Stimulated activated CD8-positive, alpha-beta memory T cell treated with anti-CD3 and anti-CD28 coated beads, Interleukin-12 subunit alpha, Interleukin-12 subunit beta, amount 100 ng/mL, for 4 hours (primary cell): Measurements from ENCODE around the gene MAGEA8.
"Not testable (repeated sequence)": the region's sequence is repeated elsewhere in the genome, so short reads cannot be mapped to it uniquely, and the experiment has no call there.

ENCODE experiments used
- DNase-seq: peaks from one replicate; pipeline ENCODE4 v3.0.0-alpha.2; 2020; ENCODE audit warnings: low read depth

The MAGEA8 gene

DNA sequence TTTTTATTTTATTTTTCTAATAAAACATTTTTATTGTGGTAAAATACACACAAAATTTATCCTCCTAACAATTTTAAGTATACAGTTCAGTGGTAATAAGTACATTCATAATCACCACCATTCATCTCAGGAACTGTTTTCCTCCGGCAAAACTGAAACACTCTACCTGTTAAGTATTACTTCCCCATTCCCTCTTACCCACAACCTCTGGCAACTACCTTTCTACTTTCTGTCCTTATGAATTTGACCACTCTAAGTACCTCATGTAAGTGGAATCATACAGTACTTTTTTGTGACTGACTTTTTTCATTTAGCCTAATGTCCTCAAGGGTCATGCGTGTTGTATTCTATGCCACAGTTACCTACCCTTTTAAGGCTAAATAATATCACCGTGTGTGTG, 27.3 kb downstream of the MAGEA8 start:
- DNase-seq = no peak

GRCh38 chrX:149908727-149909126, 27.7 kb downstream of the MAGEA8 start:
- DNase-seq = no peak

GRCh38 chrX:149909324-149910177, 28.6 kb downstream of the MAGEA8 start:
- DNase-seq = no peak

- no peak for DNase-seq
Observed at GRCh38 chrX:149910178-149910695, 29.3 kb downstream of the MAGEA8 start.

GRCh38 chrX:149916745-149917392, 35.9 kb downstream of the MAGEA8 start:
- DNase-seq = no peak

DNA sequence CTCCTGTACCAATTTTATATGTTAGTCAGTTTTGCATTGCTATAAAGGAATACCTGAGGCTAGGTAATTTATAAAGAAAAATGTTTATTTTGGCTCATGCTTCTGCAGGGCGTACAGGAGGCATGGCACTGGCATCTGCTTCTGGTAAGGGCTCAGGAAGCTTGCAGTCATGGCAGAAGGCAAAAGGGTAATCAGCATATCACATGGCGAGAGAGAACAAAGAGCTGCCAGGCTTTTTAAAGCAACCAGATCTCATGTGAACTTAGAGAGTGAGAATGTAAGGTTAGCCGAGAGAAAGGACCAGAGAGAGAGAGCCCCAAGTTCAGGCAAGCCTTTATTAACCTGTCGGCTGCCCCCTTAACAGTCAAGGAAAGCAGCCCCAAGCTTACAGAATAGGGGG, 42.9 kb downstream of the MAGEA8 start:
- DNase-seq = not testable (repeated sequence)

GRCh38 chrX:149924434-149924833, 43.5 kb downstream of the MAGEA8 start:
- DNase-seq = not testable (repeated sequence)

DNA sequence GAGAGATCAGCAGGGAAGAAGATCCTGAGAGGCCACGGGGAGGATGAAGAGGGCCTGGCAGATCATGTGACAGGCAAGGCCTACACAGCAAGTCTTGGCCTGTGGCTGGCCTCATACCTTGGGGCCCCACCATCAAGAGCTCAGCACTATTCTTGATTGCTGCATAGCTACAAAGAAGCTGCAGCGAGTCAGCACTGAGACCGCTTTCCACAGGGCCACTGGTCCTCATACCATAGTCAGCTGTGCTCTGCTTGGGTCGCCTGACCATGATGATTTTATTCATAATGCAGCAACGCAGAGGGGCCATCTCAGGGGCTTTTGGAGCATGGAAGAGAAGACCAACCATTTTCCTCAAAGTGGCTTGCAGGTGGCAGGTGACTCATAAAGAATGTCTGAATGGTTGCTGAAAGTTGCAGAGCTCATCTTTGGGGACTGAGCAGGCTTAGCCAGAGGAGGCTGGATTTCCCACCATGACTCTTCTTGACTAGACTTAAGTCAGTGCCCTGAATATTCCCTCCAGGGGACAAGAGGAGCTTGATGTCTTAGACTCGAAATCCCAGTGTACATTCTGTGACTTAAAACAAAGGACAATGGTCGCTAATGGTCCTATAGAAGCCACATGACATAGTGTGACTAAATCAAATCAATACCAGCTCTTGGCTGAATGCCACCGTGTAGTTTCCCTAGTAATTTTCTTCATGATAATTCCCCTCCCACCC, 46.4 kb downstream of the MAGEA8 start:
- DNase-seq = not testable (repeated sequence)

- not testable (repeated sequence) for DNase-seq
Observed at GRCh38 chrX:149927964-149928258, 46.9 kb downstream of the MAGEA8 start.

- not testable (repeated sequence) for DNase-seq
Observed at GRCh38 chrX:149928635-149929034, 47.7 kb downstream of the MAGEA8 start.

DNA sequence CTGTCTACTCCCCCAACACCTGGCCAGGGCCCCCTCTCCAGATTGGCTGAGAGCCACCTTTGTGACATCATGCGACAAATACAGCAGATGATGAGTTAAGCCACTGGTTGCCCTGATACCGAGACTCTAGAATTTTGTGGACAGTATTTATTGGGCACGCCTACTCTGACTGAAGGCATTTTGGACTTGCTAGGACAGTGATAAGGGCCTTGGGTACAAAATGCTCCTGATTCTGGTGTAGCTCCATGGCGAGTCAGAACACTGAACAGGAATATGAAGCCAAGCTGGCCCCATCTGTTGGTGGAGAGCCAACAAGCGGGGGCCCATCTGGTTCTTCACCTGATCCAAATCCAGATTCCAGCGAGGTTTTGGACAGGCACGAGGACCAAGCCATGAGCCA, 48.4 kb downstream of the MAGEA8 start, which contains the start of gene HSFX4:
Gene HSFX4, plus strand, starts transcription at position 174 of the 400 bp plus-strand sequence. Its CDS starts 72 bp downstream, at position 246.
- DNase-seq = not testable (repeated sequence)

GRCh38 chrX:149931355-149931754, 50.4 kb downstream of the MAGEA8 start:
- DNase-seq = not testable (repeated sequence)

DNA sequence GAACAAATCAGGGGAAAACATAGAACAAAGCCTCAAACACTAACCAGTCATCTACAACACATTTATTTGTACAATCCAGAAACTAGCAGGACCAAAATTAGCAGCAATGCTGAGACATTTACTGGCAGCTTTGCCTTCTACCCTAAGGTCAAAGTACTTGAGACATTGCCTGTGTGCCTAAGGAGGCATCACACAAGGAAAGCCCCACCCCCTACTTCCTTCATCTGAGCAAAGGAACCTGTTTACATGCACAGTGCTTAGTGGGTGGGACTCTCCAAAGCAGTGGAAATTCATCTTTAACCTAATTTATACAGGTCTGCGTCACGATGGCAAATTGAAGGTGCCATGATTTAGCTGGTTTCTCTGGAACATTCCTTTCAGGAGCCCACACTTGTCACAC, 51.2 kb downstream of the MAGEA8 start:
- not testable (repeated sequence) for DNase-seq

DNA sequence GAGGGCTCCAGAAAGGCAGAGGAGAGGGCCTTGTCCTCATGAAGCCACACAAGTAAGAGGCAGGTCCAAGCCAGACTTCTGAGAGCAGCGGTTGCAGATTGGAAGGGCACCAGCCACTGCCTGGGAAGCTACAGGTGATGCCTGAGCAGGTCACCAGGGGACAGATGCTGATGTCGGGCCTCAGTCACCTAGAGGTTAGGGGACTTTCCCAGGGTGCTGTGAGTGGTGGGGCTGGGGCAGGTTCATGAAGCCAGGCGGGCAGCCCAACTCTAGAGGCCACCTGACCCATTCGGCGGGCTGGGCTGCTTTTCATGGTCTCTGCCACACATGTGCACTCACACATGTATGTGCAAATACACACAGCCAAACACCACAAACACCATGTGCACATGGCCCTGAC, 52.0 kb downstream of the MAGEA8 start:
- DNase-seq = not testable (repeated sequence)

GRCh38 chrX:149933547-149933946, 52.6 kb downstream of the MAGEA8 start:
- not testable (repeated sequence) for DNase-seq
